Vagina (tissue), 2 donors: ENCODE results near the gene ZNF501.

Source experiments
- CTCF ChIP-seq, 3 experiments: fragments of 450-650 bp in 2 of 3; fragments of 200-600 bp in 1 of 3; sonication (generic) in 1 of 3; IDR thresholded peaks; one replicate each; pipeline ENCODE4 v1.5.1; 2017 to 2019; ENCODE audit warnings: antibody characterized with exemption in 3 of 3, mild to moderate bottlenecking in 2 of 3, moderate library complexity in 2 of 3
- POLR2AphosphoS5 ChIP-seq, 2 donors: sonication (generic); formaldehyde crosslinking; IDR thresholded peaks; one replicate each; pipeline ENCODE4 v1.9.0; 2017; ENCODE audit warnings: antibody characterized with exemption in 2 of 2, mild to moderate bottlenecking in 2 of 2, low read depth in 1 of 2; ENCODE audit not compliant: insufficient read depth in 1 of 2

GRCh38 chr3:44762690-44763089 is 33.3 kb downstream of the ZNF501 start:
- no peak for TF ChIP-seq POLR2AphosphoS5 (IDR thresholded peaks at IDR 0.05; ENCODE audit: insufficient read depth in 1 of 2, low read depth in 1 of 2)
- TF ChIP-seq CTCF (IDR thresholded peaks at IDR 0.05): no peak
